ENCODE results near the gene PSMD9.
A peak's percentile ranks its signal among the peaks of the same experiment; 100 is the strongest.

PSMD9 gene

GRCh38 chr12:121957861-121958515 lies 69.4 kb downstream of the PSMD9 start:
- DNase-seq, result no peak

GRCh38 chr12:121958541-121959240 lies 70.1 kb downstream of the PSMD9 start:
- DNase-seq, result peak; percentile 11

- no peak for DNase-seq
These were observed 72.0 kb downstream of the PSMD9 start for GRCh38 chr12:121960541-121960940.

- no peak for DNase-seq
These were observed 72.7 kb downstream of the PSMD9 start for GRCh38 chr12:121961195-121961879.

GRCh38 chr12:121963341-121964018 lies 74.9 kb downstream of the PSMD9 start:
- DNase-seq, result no peak

GRCh38 chr12:121964813-121965643 lies 76.4 kb downstream of the PSMD9 start:
- no peak for DNase-seq

- no peak for DNase-seq
These were observed 78.4 kb downstream of the PSMD9 start for GRCh38 chr12:121966959-121967358.

All from NCI-H2107 (cell line).